ENCODE measurements around the gene DYNC1H1. TPM values are rescaled to one million over a fixed set of nuclear protein-coding genes. Genes with fewer than 3 reads are reported as not detected.

DYNC1H1 gene
- total RNA-seq, 6 experiments from 2014 or later = 116 to 261 (median 161) TPM

DNA sequence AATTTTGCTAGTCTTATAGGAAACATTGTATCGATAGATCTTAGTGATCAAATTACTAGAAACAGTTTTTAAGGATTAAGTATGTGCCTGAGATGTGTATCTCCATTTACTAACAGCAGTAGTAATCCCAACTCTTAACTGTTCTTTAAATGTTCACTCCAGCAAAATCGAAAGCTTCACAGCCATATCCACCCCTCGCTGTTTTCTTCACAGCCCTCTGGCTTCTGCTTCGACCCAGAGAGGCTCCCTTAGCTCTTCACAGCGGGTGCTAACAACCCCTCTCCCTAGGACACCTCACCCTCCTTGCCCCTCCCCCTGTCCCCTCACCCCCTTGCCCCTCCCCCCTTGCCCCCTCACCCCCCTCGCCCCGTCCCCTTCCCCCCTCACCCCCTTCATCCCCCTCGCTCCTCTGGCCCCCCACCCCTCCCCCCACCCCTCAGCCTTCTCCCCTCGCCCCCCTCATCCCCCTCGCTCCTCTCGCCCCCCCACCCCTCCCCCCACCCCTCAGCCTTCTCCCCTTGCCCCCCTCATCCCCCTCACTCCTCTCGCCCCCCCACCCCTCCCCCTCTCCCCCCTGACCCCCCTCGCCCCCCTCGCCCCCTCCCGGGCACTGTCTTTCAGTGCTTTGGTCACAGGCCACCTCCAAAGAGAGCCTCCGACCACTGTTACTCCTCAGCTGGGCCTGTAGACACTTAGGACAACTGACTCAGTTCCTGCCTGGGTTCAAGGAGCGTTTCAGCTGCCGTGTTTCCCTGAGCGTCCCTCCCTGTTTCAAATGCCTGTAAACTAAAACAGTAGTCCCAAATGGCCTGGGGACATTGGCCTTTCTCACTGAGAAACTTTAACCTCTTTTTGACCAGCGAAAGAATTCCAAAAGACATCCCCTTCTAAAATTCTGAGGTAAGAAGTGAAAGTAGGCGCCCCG is 46.0 kb upstream of the DYNC1H1 start:
- 74% methylated on average over 21 of the region's 22 CpGs for WGBS (ENCODE audit: insufficient coverage, low coverage, low lambda C conversion rate, missing lambda C conversion rate)
- H3K9me3 ChIP-seq = no peaks in the 10 kb centered on the region
- DNase-seq = no peak
- no peak overlapping the region for H3K27ac ChIP-seq
- ATAC-seq = no peak
- no peaks in the 10 kb centered on the region for H3K4me1 ChIP-seq
- TF ChIP-seq, protein P1, sequence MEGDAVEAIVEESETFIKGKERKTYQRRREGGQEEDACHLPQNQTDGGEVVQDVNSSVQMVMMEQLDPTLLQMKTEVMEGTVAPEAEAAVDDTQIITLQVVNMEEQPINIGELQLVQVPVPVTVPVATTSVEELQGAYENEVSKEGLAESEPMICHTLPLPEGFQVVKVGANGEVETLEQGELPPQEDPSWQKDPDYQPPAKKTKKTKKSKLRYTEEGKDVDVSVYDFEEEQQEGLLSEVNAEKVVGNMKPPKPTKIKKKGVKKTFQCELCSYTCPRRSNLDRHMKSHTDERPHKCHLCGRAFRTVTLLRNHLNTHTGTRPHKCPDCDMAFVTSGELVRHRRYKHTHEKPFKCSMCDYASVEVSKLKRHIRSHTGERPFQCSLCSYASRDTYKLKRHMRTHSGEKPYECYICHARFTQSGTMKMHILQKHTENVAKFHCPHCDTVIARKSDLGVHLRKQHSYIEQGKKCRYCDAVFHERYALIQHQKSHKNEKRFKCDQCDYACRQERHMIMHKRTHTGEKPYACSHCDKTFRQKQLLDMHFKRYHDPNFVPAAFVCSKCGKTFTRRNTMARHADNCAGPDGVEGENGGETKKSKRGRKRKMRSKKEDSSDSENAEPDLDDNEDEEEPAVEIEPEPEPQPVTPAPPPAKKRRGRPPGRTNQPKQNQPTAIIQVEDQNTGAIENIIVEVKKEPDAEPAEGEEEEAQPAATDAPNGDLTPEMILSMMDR (IDR thresholded peaks at IDR 0.05) = no peak
- TF ChIP-seq POLR2A (IDR thresholded peaks at IDR 0.05) = no peak
- no peaks in the 10 kb centered on the region for H3K27me3 ChIP-seq
- no peak overlapping the region for H3K4me3 ChIP-seq
- intact Hi-C loops (cut with DNase I) = no loop called here
- H3K36me3 ChIP-seq = peaks cover 0 to 22% (median 1%) of the 10 kb centered on the region in 4 donors

DNA sequence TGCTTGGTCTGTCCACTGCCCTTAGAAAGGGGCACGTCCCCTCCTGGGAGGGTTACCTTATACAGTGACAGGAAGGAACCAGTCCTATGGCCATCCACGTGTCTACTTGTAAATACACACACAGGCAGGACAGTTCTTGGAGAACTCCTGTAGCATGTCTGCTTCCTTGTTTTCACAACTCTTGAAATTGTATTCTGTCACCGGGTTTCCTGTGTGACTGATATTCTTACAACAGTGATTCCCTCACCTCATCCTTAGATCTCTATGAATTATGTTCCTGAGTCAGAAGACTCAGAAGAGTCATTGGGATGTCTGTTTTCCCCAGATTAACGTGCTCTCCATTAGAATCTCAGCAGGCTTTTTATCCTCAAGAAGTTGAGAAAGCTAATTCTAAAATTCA is 44.1 kb upstream of the DYNC1H1 start:
- H3K4me3 ChIP-seq = no peak overlapping the region
- H3K4me1 ChIP-seq = no peaks in the 10 kb centered on the region
- no peak overlapping the region for H3K27ac ChIP-seq
- 66% methylated on average over 4 of the region's 4 CpGs for WGBS (ENCODE audit: insufficient coverage, low coverage, low lambda C conversion rate, missing lambda C conversion rate)
- TF ChIP-seq POLR2A (IDR thresholded peaks at IDR 0.05) = no peak
- TF ChIP-seq, protein P1 (IDR thresholded peaks at IDR 0.05) = no peak
- no peaks in the 10 kb centered on the region for H3K27me3 ChIP-seq
- ATAC-seq (no peak), DNase-seq (no peak)
- H3K9me3 ChIP-seq = no peaks in the 10 kb centered on the region
- H3K36me3 ChIP-seq = peaks cover 0 to 11% (median 2%) of the 10 kb centered on the region in 4 donors
- intact Hi-C loops (cut with DNase I) = no loop called here

DNA sequence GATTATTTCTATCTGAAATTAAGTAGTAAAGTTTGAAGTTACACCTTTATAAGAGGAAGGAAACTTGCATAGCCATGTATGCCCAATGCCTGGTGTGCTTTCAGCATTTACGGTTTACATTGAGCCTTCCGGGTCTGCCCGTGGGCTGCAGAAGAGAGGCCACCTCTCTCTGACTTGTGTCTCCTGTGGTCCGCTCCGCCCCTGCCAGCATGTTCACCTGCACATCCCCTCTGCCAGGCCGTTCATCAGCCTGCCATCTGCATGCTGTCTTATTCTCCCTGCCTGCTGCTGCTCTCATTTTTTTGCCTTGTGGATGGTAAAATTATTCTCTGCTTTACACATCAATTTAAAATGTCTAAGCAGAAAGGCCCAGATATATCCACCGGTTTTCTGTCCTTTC is 41.5 kb upstream of the DYNC1H1 start:
- H3K4me3 ChIP-seq = no peak overlapping the region
- no peaks in the 10 kb centered on the region for H3K27me3 ChIP-seq
- DNase-seq = no peak
- ATAC-seq = no peak
- intact Hi-C loops (cut with DNase I) = no loop called here
- 76% methylated on average over 6 of the region's 7 CpGs for WGBS (ENCODE audit: insufficient coverage, low coverage, low lambda C conversion rate, missing lambda C conversion rate)
- H3K27ac ChIP-seq = no peak overlapping the region
- H3K9me3 ChIP-seq = no peaks in the 10 kb centered on the region
- no peaks in the 10 kb centered on the region for H3K4me1 ChIP-seq
- H3K36me3 ChIP-seq = peaks cover 0 to 11% (median 2%) of the 10 kb centered on the region in 4 donors
- TF ChIP-seq POLR2A (IDR thresholded peaks at IDR 0.05) = no peak
- TF ChIP-seq, protein P1 (IDR thresholded peaks at IDR 0.05) = no peak

DNA sequence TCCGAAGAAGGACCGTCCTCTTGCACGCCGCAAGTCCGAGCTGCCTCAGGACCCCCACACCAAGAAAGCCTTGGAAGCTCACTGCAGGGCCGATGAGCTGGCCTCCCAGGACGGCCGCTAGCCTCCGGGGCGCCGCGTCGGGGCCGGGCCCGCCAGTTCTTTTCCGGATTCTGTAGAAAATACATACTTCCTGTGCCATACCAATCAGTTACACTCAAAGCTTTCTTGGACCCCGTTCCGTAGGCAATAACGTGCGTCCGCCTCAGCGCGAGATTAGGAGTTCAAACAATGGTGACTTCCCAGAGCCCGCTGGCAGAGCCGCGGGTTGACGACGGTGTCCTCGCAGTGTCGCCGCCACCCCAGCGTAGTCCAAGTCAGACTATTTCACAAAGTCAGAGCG is 39.2 kb upstream of the DYNC1H1 start:
- ATAC-seq (no peak), DNase-seq (no peak)
- intact Hi-C loops (cut with DNase I) = no loop called here
- Histone ChIP-seq H3K9me3 (no peaks in the 10 kb centered on the region), H3K36me3 (peaks cover 0 to 11% (median 2%) of the 10 kb centered on the region in 4 donors), H3K27me3 (no peaks in the 10 kb centered on the region), H3K27ac (no peak overlapping the region), H3K4me1 (no peaks in the 10 kb centered on the region), H3K4me3 (no peak overlapping the region)
- whole genome bisulfite sequencing (ENCODE audit: insufficient coverage, low coverage, low lambda C conversion rate, missing lambda C conversion rate) = 97% methylated on average over 26 of the region's 33 CpGs
- TF ChIP-seq POLR2A (IDR thresholded peaks at IDR 0.05) = no peak
- TF ChIP-seq, protein P1 (IDR thresholded peaks at IDR 0.05) = no peak
